Chondrocyte (in vitro differentiated cells): ENCODE data around the gene PTGDR. TPM values are rescaled to one million over a fixed set of nuclear protein-coding genes. Genes with fewer than 3 reads are reported as not detected.
A peak's percentile ranks its signal among the peaks of the same experiment; 100 is the strongest.

ENCODE experiments used
- DNase-seq: peaks from one replicate; pipeline ENCODE4 v3.0.0; 2021; ENCODE audit warnings: mixed read lengths, low spot score
- H3K27ac Mint-ChIP-seq: one replicate; pipeline ENCODE4 v1.8.0; 2021; ENCODE audit warnings: mild to moderate bottlenecking, moderate library complexity, mixed read lengths; ENCODE audit not compliant: unreplicated experiment
- H3K27me3 Mint-ChIP-seq: 2 replicates; pipeline ENCODE4 v1.8.0; 2021; ENCODE audit warnings: low read depth, mixed read lengths
- H3K36me3 Mint-ChIP-seq: 2 replicates; pipeline ENCODE4 v1.8.0; 2021; ENCODE audit warnings: low read depth, mixed read lengths
- H3K4me1 Mint-ChIP-seq: 2 replicates; pipeline ENCODE4 v1.8.0; 2021; ENCODE audit warnings: low read depth, mild to moderate bottlenecking, mixed read lengths
- H3K4me3 Mint-ChIP-seq: one replicate; pipeline ENCODE4 v1.8.0; 2021; ENCODE audit warnings: mild to moderate bottlenecking, moderate library complexity, mixed read lengths; ENCODE audit not compliant: unreplicated experiment
- H3K9me3 Mint-ChIP-seq: 2 replicates; pipeline ENCODE4 v1.8.0; 2021; ENCODE audit warnings: low read depth, mixed read lengths
- CTCF ChIP-seq: fragments of 200-600 bp; sonication (generic); IDR thresholded peaks from 2 replicates; pipeline ENCODE4 v1.5.0; 2021; ENCODE audit warnings: antibody characterized with exemption, mild to moderate bottlenecking, moderate library complexity
- total RNA-seq: library from RNA; stranded (reverse); gene quantifications from 3 replicates; pipeline ENCODE4 v1.2.1, GENCODE V29; 2021

Gene PTGDR
- total RNA-seq, 1 donor from 2014 or later, result 0.07 TPM

GRCh38 chr14:52262600-52262999, 4.9 kb upstream of the PTGDR start:
- peaks cover 2% of the 10 kb centered on the region for H3K9me3 Mint-ChIP-seq
- peaks cover 2% of the 10 kb centered on the region for H3K36me3 Mint-ChIP-seq
- H3K4me1 Mint-ChIP-seq, result peaks cover 22% of the 10 kb centered on the region
- H3K27ac Mint-ChIP-seq, result no peak overlapping the region
- no peak overlapping the region for H3K4me3 Mint-ChIP-seq
- DNase-seq, result no peak
- TF ChIP-seq CTCF, result no peak
- H3K27me3 Mint-ChIP-seq, result peaks cover 26% of the 10 kb centered on the region

- Mint-ChIP-seq H3K4me3 (no peak overlapping the region), H3K27ac (no peak overlapping the region), H3K27me3 (peaks cover 30% of the 10 kb centered on the region)
Observed at GRCh38 chr14:52263190-52263589, 4.3 kb upstream of the PTGDR start.

GRCh38 chr14:52265253-52265652, 2.2 kb upstream of the PTGDR start:
- H3K27me3 Mint-ChIP-seq, result peaks cover 30% of the 10 kb centered on the region
- H3K9me3 Mint-ChIP-seq, result peaks cover 2% of the 10 kb centered on the region
- H3K27ac Mint-ChIP-seq, result no peak overlapping the region
- no peak for TF ChIP-seq CTCF
- peaks cover 35% of the 10 kb centered on the region for H3K4me1 Mint-ChIP-seq
- no peak overlapping the region for H3K4me3 Mint-ChIP-seq
- peaks cover 2% of the 10 kb centered on the region for H3K36me3 Mint-ChIP-seq
- DNase-seq, result no peak

More at GRCh38 chr14:52263190-52263589, 4.3 kb upstream of the PTGDR start:
- peaks cover 2% of the 10 kb centered on the region for H3K36me3 Mint-ChIP-seq
- H3K4me1 Mint-ChIP-seq, result peaks cover 27% of the 10 kb centered on the region
- no peak for DNase-seq
- TF ChIP-seq CTCF, result no peak
- H3K9me3 Mint-ChIP-seq, result peaks cover 2% of the 10 kb centered on the region

GRCh38 chr14:52266179-52266578, 1.3 kb upstream of the PTGDR start:
- Mint-ChIP-seq H3K27ac (no peak overlapping the region), H3K27me3 (peaks cover 31% of the 10 kb centered on the region), H3K36me3 (peaks cover 2% of the 10 kb centered on the region), H3K4me1 (peaks cover 35% of the 10 kb centered on the region), H3K4me3 (no peak overlapping the region), H3K9me3 (peaks cover 1% of the 10 kb centered on the region)
- TF ChIP-seq CTCF, result no peak
- DNase-seq, result no peak

GRCh38 chr14:52266782-52267181, 716 bp upstream of the PTGDR start:
- no peak for TF ChIP-seq CTCF
- peaks cover 35% of the 10 kb centered on the region for H3K27me3 Mint-ChIP-seq
- H3K9me3 Mint-ChIP-seq, result no peaks in the 10 kb centered on the region
- H3K27ac Mint-ChIP-seq, result no peak overlapping the region
- peak overlapping the region; percentile 77 for H3K4me3 Mint-ChIP-seq
- peaks cover 2% of the 10 kb centered on the region for H3K36me3 Mint-ChIP-seq
- peaks cover 35% of the 10 kb centered on the region for H3K4me1 Mint-ChIP-seq
- no peak for DNase-seq
